Right ventricle myocardium superior (tissue), 1 donor: Measurements from ENCODE around the gene FOXN1. TPM values are rescaled to one million over a fixed set of nuclear protein-coding genes. Genes with fewer than 3 reads are reported as not detected.
"Not testable (repeated sequence)": the region's sequence is repeated elsewhere in the genome, so short reads cannot be mapped to it uniquely, and the experiment has no call there.

Experiments
- ATAC-seq: fragments of 200-7000 bp; cut with Tn5 transposase; one replicate; pipeline ENCODE4 v1.9.1; 2020; ENCODE audit warnings: mild to moderate bottlenecking; ENCODE audit not compliant: poor library complexity
- DNase-seq: peaks from one replicate; pipeline ENCODE4 v3.0.0-alpha.2; 2020
- intact Hi-C: fragments of 100-400 bp; cut with DNase I; formaldehyde crosslinking; loops from one replicate; pipeline ENCODE4 v1.11.2; 2022
- total RNA-seq: library from RNA; stranded (reverse); fragmentation: NEBNext Ultra II Directional; extraction: Animal tissue kit (Norgen Biotek cat#: 25700); gene quantifications from one replicate; pipeline ENCODE4 v1.2.1, GENCODE V29; 2021
- donor health status: DM: no; HTN: yes; CAD: no; lungs with severe emphysema.

FOXN1 gene
- total RNA-seq, 1 donor from 2014 or later: not detected

- intact Hi-C loops, DNase-seq: not testable (repeated sequence)
Observed at GRCh38 chr17:28576016-28576415, 69.9 kb downstream of the FOXN1 start.

DNA sequence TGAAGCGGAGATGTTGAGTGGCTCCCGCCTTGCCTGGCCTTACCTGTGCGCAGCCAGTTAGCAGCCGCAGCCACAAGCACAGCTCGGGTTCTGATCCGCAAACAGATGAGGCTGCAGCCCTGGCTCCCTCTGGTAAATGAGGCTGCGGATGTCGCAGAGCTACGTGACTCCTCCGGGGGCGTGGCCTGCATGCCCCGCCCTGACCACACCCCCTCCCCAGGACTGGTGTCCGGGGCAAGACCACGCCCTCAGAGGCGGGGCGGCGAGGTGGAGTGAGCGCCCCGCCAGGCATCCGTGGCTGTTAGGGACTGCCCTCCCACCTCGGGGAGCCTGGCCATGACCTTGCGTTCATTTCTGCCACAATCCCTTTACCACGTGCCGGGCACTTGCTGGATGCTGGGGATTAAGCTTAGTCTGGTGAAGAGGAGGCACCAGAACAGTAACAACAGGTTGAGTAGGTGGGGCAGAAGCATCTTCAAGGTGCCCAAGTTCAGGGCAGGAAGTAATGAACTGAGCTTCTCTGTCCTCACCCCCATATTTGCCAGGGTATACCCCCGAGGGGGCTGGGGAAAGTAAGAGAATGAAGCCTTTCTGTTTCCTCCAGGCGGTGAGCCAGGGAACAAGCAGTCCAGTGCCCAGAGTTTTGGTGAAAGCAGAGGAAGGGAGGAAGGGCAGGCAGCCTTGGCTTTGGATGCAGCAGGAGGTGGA lies 70.8 kb downstream of the FOXN1 start, which contains the start of gene ALDOC:
Gene ALDOC, minus strand, starts transcription at position 138 of the 708 bp plus-strand sequence. CDS start 1,363 bp downstream, outside the sequence.
- DNase-seq: peak; percentile 99
- peak; percentile 90 for ATAC-seq
- intact Hi-C loops: no loop called here

More at GRCh38 chr17:28576016-28576415, 69.9 kb downstream of the FOXN1 start:
- ATAC-seq: not testable (repeated sequence)

- no peak for DNase-seq
- intact Hi-C loops: no loop called here
- no peak for ATAC-seq
Observed at GRCh38 chr17:28577466-28577824, 71.3 kb downstream of the FOXN1 start.

GRCh38 chr17:28578246-28579195 lies 72.4 kb downstream of the FOXN1 start:
- ATAC-seq (no peak), DNase-seq (no peak)
- intact Hi-C loops: no loop called here

GRCh38 chr17:28579526-28579925 lies 73.4 kb downstream of the FOXN1 start:
- ATAC-seq (no peak), DNase-seq (no peak)
- intact Hi-C loops: no loop called here

GRCh38 chr17:28580959-28581358 lies 74.8 kb downstream of the FOXN1 start:
- DNase-seq: no peak
- no peak for ATAC-seq
- intact Hi-C loops: no loop called here

DNA sequence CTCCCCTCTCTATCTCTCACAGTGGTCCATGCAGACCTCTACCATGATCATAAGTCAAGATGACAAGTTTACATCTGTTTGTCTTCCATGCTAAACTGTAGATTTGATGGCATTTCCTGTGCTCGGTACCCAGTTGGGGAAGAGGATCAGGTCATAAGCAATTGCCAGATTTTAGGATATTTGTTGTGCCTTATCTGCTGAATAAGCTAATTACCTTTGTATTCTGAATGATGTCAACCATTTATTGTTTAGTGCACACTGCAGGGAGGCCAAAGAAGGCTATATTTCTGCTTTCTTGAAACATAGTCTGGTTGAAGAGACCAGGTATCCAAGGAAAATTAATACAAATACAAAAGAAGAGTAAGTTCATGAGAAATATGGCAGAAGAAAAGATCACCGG lies 76.4 kb downstream of the FOXN1 start:
- no peak for DNase-seq
- ATAC-seq: no peak
- intact Hi-C loops: no loop called here

GRCh38 chr17:28584434-28584833 lies 78.3 kb downstream of the FOXN1 start:
- DNase-seq (no peak), ATAC-seq (no peak)
- intact Hi-C loops: no loop called here

DNA sequence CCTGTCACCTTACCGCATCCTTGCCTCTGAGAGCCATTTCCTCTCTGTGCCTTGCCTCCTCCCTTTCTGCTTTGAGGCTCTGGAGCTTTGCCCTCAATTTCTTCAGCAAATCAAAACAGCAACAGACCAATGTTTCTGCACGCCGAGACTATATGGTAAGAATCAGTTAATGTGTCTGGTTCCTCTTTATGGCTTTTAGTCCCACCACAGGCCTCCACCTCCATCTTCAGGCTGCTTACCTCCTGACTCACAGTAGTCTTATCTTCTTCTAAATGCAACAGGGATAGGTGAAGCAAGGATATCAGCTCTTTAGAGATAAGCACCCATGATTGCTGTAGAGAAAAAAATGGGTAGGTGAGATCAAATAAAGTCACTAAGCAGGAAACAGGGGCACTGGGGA lies 79.7 kb downstream of the FOXN1 start:
- no peak for DNase-seq
- intact Hi-C loops: no loop called here
- no peak for ATAC-seq

Other genes starting within 250 kb of the FOXN1 start
- gene TMEM97, start 187.1 kb upstream of the FOXN1 start, total RNA-seq: 2.0 TPM
- gene IFT20, start 170.9 kb upstream of the FOXN1 start, total RNA-seq: 11.2 TPM
- gene TNFAIP1, start 170.6 kb upstream of the FOXN1 start, total RNA-seq: 33.8 TPM
- 158 TPM for gene POLDIP2, start 148.8 kb upstream of the FOXN1 start, total RNA-seq
- not detected for gene SEBOX, start 141.1 kb upstream of the FOXN1 start, total RNA-seq
- gene VTN, start 136.0 kb upstream of the FOXN1 start, total RNA-seq: 30.2 TPM
- gene SARM1, start 134.7 kb upstream of the FOXN1 start, total RNA-seq: 5.0 TPM
- gene SLC46A1, start 100.1 kb upstream of the FOXN1 start, total RNA-seq: 6.3 TPM
- gene SLC13A2, start 32.7 kb upstream of the FOXN1 start, total RNA-seq: not detected
- 22.6 TPM for gene UNC119, start 46.3 kb downstream of the FOXN1 start, total RNA-seq
- gene PIGS, start 65.2 kb downstream of the FOXN1 start, total RNA-seq: 33.4 TPM
- gene ALDOC, start 70.5 kb downstream of the FOXN1 start, total RNA-seq: 353 TPM
- gene SPAG5, start 92.7 kb downstream of the FOXN1 start, total RNA-seq: 1.1 TPM
- gene RSKR, start 107.8 kb downstream of the FOXN1 start, total RNA-seq: 4.8 TPM
- gene BLTP2, start 138.8 kb downstream of the FOXN1 start, total RNA-seq: 69.2 TPM
- gene SDF2, start 155.6 kb downstream of the FOXN1 start, total RNA-seq: 26.4 TPM
- 38.8 TPM for gene SUPT6H, start 155.9 kb downstream of the FOXN1 start, total RNA-seq
- 1.3 TPM for gene PROCA1, start 205.5 kb downstream of the FOXN1 start, total RNA-seq
- 14.5 TPM for gene RAB34, start 211.5 kb downstream of the FOXN1 start, total RNA-seq
- 858 TPM for gene RPL23A, start 213.6 kb downstream of the FOXN1 start, total RNA-seq
- gene TLCD1, start 219.9 kb downstream of the FOXN1 start, total RNA-seq: 1.9 TPM
- 0.30 TPM for gene NEK8, start 222.4 kb downstream of the FOXN1 start, total RNA-seq
- 2.4 TPM for gene TRAF4, start 237.7 kb downstream of the FOXN1 start, total RNA-seq